Activated CD8-positive, alpha-beta memory T cell treated with anti-CD3 and anti-CD28 coated beads, Interleukin-2, amount 50 U/mL, for 1 hour (primary cell): ENCODE measurements around the gene DAPK1.

Source experiments
- DNase-seq: peaks from one replicate; pipeline ENCODE4 v3.0.0-alpha.2; 2020; ENCODE audit errors: extremely low read depth

Gene DAPK1

GRCh38 chr9:87568401-87568800 is 70.7 kb downstream of the DAPK1 start:
- no peak for DNase-seq

- no peak for DNase-seq
These were observed 71.4 kb downstream of the DAPK1 start for GRCh38 chr9:87569008-87569509.

GRCh38 chr9:87569518-87569917 is 71.9 kb downstream of the DAPK1 start:
- no peak for DNase-seq

- DNase-seq: no peak
These were observed 72.6 kb downstream of the DAPK1 start for GRCh38 chr9:87570000-87570908.

GRCh38 chr9:87572719-87573118 is 75.1 kb downstream of the DAPK1 start:
- DNase-seq: no peak

GRCh38 chr9:87573841-87574342 is 76.2 kb downstream of the DAPK1 start:
- DNase-seq: no peak

- no peak for DNase-seq
These were observed 80.1 kb downstream of the DAPK1 start for GRCh38 chr9:87577746-87578145.

GRCh38 chr9:87578625-87579024 is 81.0 kb downstream of the DAPK1 start:
- no peak for DNase-seq

GRCh38 chr9:87579781-87580541 is 82.3 kb downstream of the DAPK1 start:
- no peak for DNase-seq

GRCh38 chr9:87580941-87581438 is 83.3 kb downstream of the DAPK1 start:
- DNase-seq: no peak

- no peak for DNase-seq
These were observed 83.8 kb downstream of the DAPK1 start for GRCh38 chr9:87581513-87581912.

- no peak for DNase-seq
These were observed 84.4 kb downstream of the DAPK1 start for GRCh38 chr9:87581949-87582637.

GRCh38 chr9:87584326-87584725 is 86.7 kb downstream of the DAPK1 start:
- DNase-seq: no peak

- no peak for DNase-seq
These were observed 87.6 kb downstream of the DAPK1 start for GRCh38 chr9:87585123-87585855.

- DNase-seq: no peak
These were observed 89.2 kb downstream of the DAPK1 start for GRCh38 chr9:87586731-87587355.

- DNase-seq: no peak
These were observed 89.7 kb downstream of the DAPK1 start for GRCh38 chr9:87587356-87587745.

- DNase-seq: no peak
These were observed 90.2 kb downstream of the DAPK1 start for GRCh38 chr9:87587864-87588263.

- DNase-seq: no peak
These were observed 90.7 kb downstream of the DAPK1 start for GRCh38 chr9:87588339-87588738.

GRCh38 chr9:87590996-87591395 is 93.3 kb downstream of the DAPK1 start:
- no peak for DNase-seq

- DNase-seq: no peak
These were observed 95.1 kb downstream of the DAPK1 start for GRCh38 chr9:87592554-87593358.
